GM12874 (cell line): ENCODE measurements around the gene ITGA8.

Source experiments
- CTCF ChIP-seq: IDR thresholded peaks from 2 replicates; pipeline ENCODE4 v1.5.1; 2011; ENCODE audit warnings: low read depth, mild to moderate bottlenecking, control low read depth, low read length, moderate library complexity; ENCODE audit not compliant: insufficient read depth

ITGA8 gene

GRCh38 chr10:15545884-15546283, 173.8 kb downstream of the ITGA8 start:
- TF ChIP-seq CTCF = no peak

GRCh38 chr10:15545266-15545665, 174.5 kb downstream of the ITGA8 start:
- TF ChIP-seq CTCF = no peak

GRCh38 chr10:15543994-15544393, 175.7 kb downstream of the ITGA8 start:
- no peak for TF ChIP-seq CTCF

GRCh38 chr10:15542817-15543216, 176.9 kb downstream of the ITGA8 start:
- TF ChIP-seq CTCF = no peak

- TF ChIP-seq CTCF = no peak
Measured at GRCh38 chr10:15541376-15541775, 178.3 kb downstream of the ITGA8 start.

GRCh38 chr10:15540727-15541126, 179.0 kb downstream of the ITGA8 start:
- TF ChIP-seq CTCF = no peak

- TF ChIP-seq CTCF = no peak
Measured at GRCh38 chr10:15539262-15539661, 180.5 kb downstream of the ITGA8 start.
